ENCODE results near the gene STXBP6.

The STXBP6 gene

GRCh38 chr14:24848102-24848790 lies 201.7 kb downstream of the STXBP6 start:
- TF ChIP-seq POLR2AphosphoS5 (IDR thresholded peaks at IDR 0.05; ENCODE audit: low read depth, low read length), result no peak
- no peak for TF ChIP-seq SIN3A (IDR thresholded peaks at IDR 0.05; ENCODE audit: borderline replicate concordance, insufficient read depth, low read length)
- no peak for TF ChIP-seq FOXP2 (optimal IDR thresholded peaks at IDR 0.05; ENCODE audit: borderline replicate concordance, extremely low read depth, extremely low read length, insufficient read depth)
- TF ChIP-seq REST (IDR thresholded peaks at IDR 0.05; ENCODE audit: insufficient read depth in 1 of 2, low read depth in 2 of 2, low read length in 2 of 2), result no peak
- no peak for TF ChIP-seq TAF1 (IDR thresholded peaks at IDR 0.05; ENCODE audit: borderline replicate concordance, insufficient read depth, low read length)

DNA sequence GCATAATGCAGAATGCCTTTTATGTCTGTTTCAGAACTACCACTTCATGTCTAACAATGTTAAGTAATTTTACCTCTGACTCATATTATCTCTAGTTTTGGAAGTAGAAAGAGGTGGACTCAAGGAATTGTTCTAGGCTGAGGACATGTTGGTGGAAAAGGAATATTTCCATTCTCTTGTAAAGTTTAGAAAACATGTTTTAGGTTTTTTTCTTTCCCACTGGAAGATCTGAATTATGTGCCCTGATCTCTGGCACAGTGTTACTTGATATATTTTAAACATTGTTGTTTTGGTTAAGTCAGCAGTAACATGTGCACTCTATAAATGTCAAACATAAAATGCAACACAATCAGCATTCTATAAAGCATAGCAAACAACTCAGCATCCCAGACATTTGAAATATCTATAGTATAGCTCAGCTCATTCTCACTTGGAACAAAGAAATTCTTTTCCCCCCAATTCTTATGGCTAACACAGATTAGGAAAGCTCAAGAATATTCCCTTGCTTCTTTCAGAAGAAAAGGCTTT lies 202.3 kb downstream of the STXBP6 start:
- no peak for TF ChIP-seq POLR2AphosphoS5 (IDR thresholded peaks at IDR 0.05; ENCODE audit: low read depth, low read length)
- TF ChIP-seq REST (IDR thresholded peaks at IDR 0.05; ENCODE audit: insufficient read depth in 1 of 2, low read depth in 2 of 2, low read length in 2 of 2), result no peak
- no peak for TF ChIP-seq TAF1 (IDR thresholded peaks at IDR 0.05; ENCODE audit: borderline replicate concordance, insufficient read depth, low read length)
- no peak for TF ChIP-seq FOXP2 (optimal IDR thresholded peaks at IDR 0.05; ENCODE audit: borderline replicate concordance, extremely low read depth, extremely low read length, insufficient read depth)
- TF ChIP-seq SIN3A (IDR thresholded peaks at IDR 0.05; ENCODE audit: borderline replicate concordance, insufficient read depth, low read length), result no peak

DNA sequence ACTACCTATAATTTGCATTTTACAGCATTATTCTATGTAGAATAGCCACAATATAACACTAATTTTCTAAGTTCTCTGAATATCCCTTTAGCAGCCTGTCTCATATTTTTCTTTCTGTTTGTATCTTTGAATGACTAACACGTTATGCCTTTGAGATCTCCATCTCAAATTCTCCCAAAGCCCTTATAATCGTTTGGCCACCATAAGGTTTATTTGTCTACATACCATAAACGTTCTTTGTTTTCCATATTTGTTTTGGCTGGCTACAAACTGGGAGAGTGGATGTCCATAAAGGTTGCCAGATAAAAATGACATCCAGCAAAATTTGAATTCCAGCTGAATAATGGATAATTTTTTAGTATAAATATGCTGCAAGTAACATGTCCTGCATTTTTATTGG lies 203.7 kb downstream of the STXBP6 start:
- no peak for TF ChIP-seq POLR2AphosphoS5 (IDR thresholded peaks at IDR 0.05; ENCODE audit: low read depth, low read length)
- TF ChIP-seq FOXP2 (optimal IDR thresholded peaks at IDR 0.05; ENCODE audit: borderline replicate concordance, extremely low read depth, extremely low read length, insufficient read depth), result no peak
- TF ChIP-seq REST (IDR thresholded peaks at IDR 0.05; ENCODE audit: insufficient read depth in 1 of 2, low read depth in 2 of 2, low read length in 2 of 2), result no peak
- no peak for TF ChIP-seq TAF1 (IDR thresholded peaks at IDR 0.05; ENCODE audit: borderline replicate concordance, insufficient read depth, low read length)
- no peak for TF ChIP-seq SIN3A (IDR thresholded peaks at IDR 0.05; ENCODE audit: borderline replicate concordance, insufficient read depth, low read length)

- TF ChIP-seq SIN3A (IDR thresholded peaks at IDR 0.05; ENCODE audit: borderline replicate concordance, insufficient read depth, low read length) (no peak), POLR2AphosphoS5 (IDR thresholded peaks at IDR 0.05; ENCODE audit: low read depth, low read length) (no peak), FOXP2 (optimal IDR thresholded peaks at IDR 0.05; ENCODE audit: borderline replicate concordance, extremely low read depth, extremely low read length, insufficient read depth) (no peak), TAF1 (IDR thresholded peaks at IDR 0.05; ENCODE audit: borderline replicate concordance, insufficient read depth, low read length) (no peak), REST (IDR thresholded peaks at IDR 0.05; ENCODE audit: insufficient read depth in 1 of 2, low read depth in 2 of 2, low read length in 2 of 2) (no peak)
These were observed 204.1 kb downstream of the STXBP6 start for GRCh38 chr14:24845851-24846250.
